Nucleus accumbens (tissue), 56 donors: ENCODE results near the gene CCKAR.
"Not testable (repeated sequence)": the region's sequence is repeated elsewhere in the genome, so short reads cannot be mapped to it uniquely, and the experiment has no call there.

Experiments
- DNase-seq, 56 donors: peaks; one replicate each; lab custom pipeline; 2025; lab: John Stamatoyannopoulos, UW

CCKAR gene

GRCh38 chr4:26490111-26490959, at the start of gene CCKAR:
CCKAR (minus strand) TSS chr4:26490484; CDS start chr4:26490267, 217 bp downstream.
- DNase-seq = no peak

GRCh38 chr4:26533685-26534084, 43.4 kb upstream of the CCKAR start:
- no peak for DNase-seq

- DNase-seq = no peak
Measured at GRCh38 chr4:26531491-26532116, 41.3 kb upstream of the CCKAR start.

GRCh38 chr4:26530099-26530498, 39.8 kb upstream of the CCKAR start:
- no peak for DNase-seq

GRCh38 chr4:26529479-26529878, 39.2 kb upstream of the CCKAR start:
- DNase-seq = peak in 3 of 56 donors; percentile 8 to 19 (median 11)

GRCh38 chr4:26525771-26526150, 35.5 kb upstream of the CCKAR start:
- no peak for DNase-seq

- DNase-seq = no peak
Measured at GRCh38 chr4:26525136-26525770, 35.0 kb upstream of the CCKAR start.

- no peak for DNase-seq
Measured at GRCh38 chr4:26524011-26524410, 33.7 kb upstream of the CCKAR start.

GRCh38 chr4:26522478-26522877, 32.2 kb upstream of the CCKAR start:
- peak in 3 of 56 donors; percentile 1 to 7 (median 6) for DNase-seq

GRCh38 chr4:26520728-26521450, 30.6 kb upstream of the CCKAR start:
- no peak for DNase-seq

- no peak for DNase-seq
Measured at GRCh38 chr4:26515936-26516335, 25.7 kb upstream of the CCKAR start.

- no peak for DNase-seq
Measured at GRCh38 chr4:26510334-26510964, 20.2 kb upstream of the CCKAR start.

GRCh38 chr4:26509681-26510333, 19.5 kb upstream of the CCKAR start:
- DNase-seq = no peak

GRCh38 chr4:26507286-26507685, 17.0 kb upstream of the CCKAR start:
- no peak for DNase-seq

GRCh38 chr4:26503844-26504243, 13.6 kb upstream of the CCKAR start:
- no peak for DNase-seq

GRCh38 chr4:26503427-26503826, 13.1 kb upstream of the CCKAR start:
- DNase-seq = no peak

- not testable (repeated sequence) for DNase-seq
Measured at GRCh38 chr4:26500565-26500999, 10.3 kb upstream of the CCKAR start.

- DNase-seq = no peak
Measured at GRCh38 chr4:26496207-26496783, 6.0 kb upstream of the CCKAR start.

GRCh38 chr4:26493461-26493860, 3.2 kb upstream of the CCKAR start:
- no peak for DNase-seq
